Keratinocyte (primary cell): ENCODE results near the gene BOK. TPM values are rescaled to one million over a fixed set of nuclear protein-coding genes. Genes with fewer than 3 reads are reported as not detected.

ENCODE experiments used
- DNase-seq: peaks from one replicate; pipeline ENCODE4 v3.0.0-alpha.2; 2011; ENCODE audit warnings: low read depth, missing footprints, low spot score
- FAIRE-seq: peaks from 2 replicates; lab custom pipeline; 2011; peaks lifted over from hg19 to GRCh38; lab: Jason Lieb, UNC
- H2AFZ ChIP-seq: 2 replicates; pipeline ENCODE4 v1.6.0; 2012; ENCODE audit warnings: low read length, control low read depth, inconsistent platforms; ENCODE audit not compliant: control insufficient read depth
- H3K27ac ChIP-seq: 2 replicates; pipeline ENCODE4 v1.5.1; 2011; ENCODE audit warnings: low read length; ENCODE audit not compliant: control insufficient read depth, insufficient read depth
- H3K27me3 ChIP-seq: 3 replicates; pipeline ENCODE4 v1.6.0; 2011; ENCODE audit warnings: low read length; ENCODE audit not compliant: control insufficient read depth, insufficient read depth; ENCODE audit errors: extremely low read depth
- H3K36me3 ChIP-seq, 2 experiments: 2 replicates in 1 of 2; 3 replicates in 1 of 2; pipeline ENCODE4 v1.5.1; 2011; ENCODE audit warnings: low read length in 2 of 2, mild to moderate bottlenecking in 1 of 2; ENCODE audit not compliant: control insufficient read depth in 2 of 2, insufficient read depth in 2 of 2; ENCODE audit errors: extremely low read depth in 1 of 2
- H3K4me1 ChIP-seq: 3 replicates; pipeline ENCODE4 v1.5.1; 2011; ENCODE audit warnings: low read length; ENCODE audit not compliant: control insufficient read depth, insufficient read depth; ENCODE audit errors: extremely low read depth
- H3K4me2 ChIP-seq: 3 replicates; pipeline ENCODE4 v1.6.0; 2011; ENCODE audit warnings: low read depth, low read length; ENCODE audit not compliant: control insufficient read depth, insufficient read depth; ENCODE audit errors: extremely low read depth
- H3K4me3 ChIP-seq, 3 experiments: fragments of 200-600 bp in 1 of 3; sonication (generic) in 1 of 3; 2 replicates in 2 of 3; 3 replicates in 1 of 3; pipeline ENCODE4 v1.5.1; 2011 to 2016; ENCODE audit warnings: low read length in 3 of 3, mild to moderate bottlenecking in 3 of 3, control low read depth in 2 of 3, inconsistent platforms in 1 of 3, low read depth in 1 of 3, mixed read lengths in 1 of 3, mixed run types in 1 of 3, moderate library complexity in 1 of 3; ENCODE audit not compliant: control insufficient read depth in 2 of 3, insufficient read depth in 2 of 3; ENCODE audit errors: extremely low read depth in 1 of 3
- H3K79me2 ChIP-seq: 2 replicates; pipeline ENCODE4 v1.6.0; 2012; ENCODE audit warnings: low read length; ENCODE audit not compliant: control insufficient read depth, insufficient read depth
- H3K9ac ChIP-seq: 3 replicates; pipeline ENCODE4 v1.6.0; 2011; ENCODE audit warnings: low read length; ENCODE audit not compliant: control insufficient read depth, insufficient read depth; ENCODE audit errors: extremely low read depth
- H3K9me1 ChIP-seq: 3 replicates; pipeline ENCODE4 v1.6.0; 2011; ENCODE audit warnings: low read length; ENCODE audit not compliant: control insufficient read depth, insufficient read depth; ENCODE audit errors: extremely low read depth
- H3K9me3 ChIP-seq: 2 replicates; pipeline ENCODE4 v1.5.1; 2012; ENCODE audit warnings: low read depth, low read length; ENCODE audit not compliant: control insufficient read depth
- H4K20me1 ChIP-seq: 3 replicates; pipeline ENCODE4 v1.6.0; 2011; ENCODE audit warnings: low read length; ENCODE audit not compliant: control insufficient read depth, insufficient read depth; ENCODE audit errors: extremely low read depth
- CTCF ChIP-seq, 3 experiments: IDR thresholded peaks in 1 of 3; conservative IDR thresholded peaks in 1 of 3; optimal IDR thresholded peaks in 1 of 3; 2 replicates in 2 of 3; 3 replicates in 1 of 3; pipeline versions ENCODE3 to v1.5.1; 2011; ENCODE audit warnings: low read length in 3 of 3, mild to moderate bottlenecking in 3 of 3, moderate library complexity in 2 of 3, control low read depth in 1 of 3, inconsistent platforms in 1 of 3; ENCODE audit not compliant: insufficient read depth in 2 of 3; ENCODE audit errors: extremely low read depth in 1 of 3
- EZH2 ChIP-seq: IDR thresholded peaks from one replicate; pipeline ENCODE4 v1.6.1; 2012; ENCODE audit warnings: inconsistent platforms, mild to moderate bottlenecking, low read length, moderate library complexity
- dilution Hi-C: fragments of 300-500 bp; cut with MboI; formaldehyde crosslinking; loops from one replicate; pipeline ENCODE4 v1.7.0; 2020; ENCODE audit warnings: low sequenced_read_pairs; ENCODE audit not compliant: extremely low pct_ligation_motif_present
- polyA plus RNA-seq, 5 experiments: library from polyadenylated mRNA; depleted of rRNA in 3 of 5; stranded (reverse) in 3 of 5; stranded (forward) in 1 of 5; unstranded in 1 of 5; fragments of >200 nt; gene quantifications; 1 replicate in 1 of 5; 2 replicates in 3 of 5; 3 replicates in 1 of 5; pipeline versions ENCODE4 v1.2.1 to v1.2.3, GENCODE V29; 2011 to 2012; ENCODE audit warnings: missing spikeins in 2 of 5, low read depth in 1 of 5, low replicate concordance in 1 of 5

The BOK gene
- polyA plus RNA-seq, 1 donor (not counting 4 experiments of a cell fraction or from before 2014, with no cell fraction given), result 15.4 TPM

GRCh38 chr2:241514986-241515737 is 43.4 kb upstream of the BOK start:
- Histone ChIP-seq H3K27ac (no peak overlapping the region), H3K9me1 (no peaks in the 10 kb centered on the region), H3K4me1 (no peaks in the 10 kb centered on the region), H3K79me2 (no peaks in the 10 kb centered on the region), H3K9ac (no peak overlapping the region), H2AFZ (peak overlapping the region; percentile 30), H3K4me2 (no peak overlapping the region), H3K27me3 (no peaks in the 10 kb centered on the region), H4K20me1 (no peaks in the 10 kb centered on the region), H3K9me3 (no peaks in the 10 kb centered on the region), H3K36me3 (no peaks in the 10 kb centered on the region), H3K4me3 (no peak overlapping the region)
- DNase-seq (no peak), FAIRE-seq (no peak)
- dilution Hi-C loops, result no loop called here
- no peak for TF ChIP-seq CTCF (optimal IDR thresholded peaks at IDR 0.05 in 1 of 3, IDR thresholded peaks at IDR 0.05 in 1 of 3, conservative IDR thresholded peaks at IDR 0.05 in 1 of 3; ENCODE audit: extremely low read depth in 1 of 3, insufficient read depth in 2 of 3, low read length in 3 of 3)

- H2AFZ ChIP-seq, result no peak overlapping the region
- FAIRE-seq, result no peak
- dilution Hi-C loops, result no loop called here
These were observed 42.0 kb upstream of the BOK start for GRCh38 chr2:241516520-241516965.

More at GRCh38 chr2:241516520-241516965, 42.0 kb upstream of the BOK start:
- Histone ChIP-seq H4K20me1 (no peaks in the 10 kb centered on the region), H3K4me3 (no peak overlapping the region), H3K36me3 (no peaks in the 10 kb centered on the region), H3K27ac (no peak overlapping the region), H3K9me3 (no peaks in the 10 kb centered on the region), H3K9ac (no peak overlapping the region), H3K4me1 (no peaks in the 10 kb centered on the region), H3K27me3 (no peaks in the 10 kb centered on the region), H3K9me1 (no peaks in the 10 kb centered on the region), H3K4me2 (no peak overlapping the region), H3K79me2 (no peaks in the 10 kb centered on the region)
- no peak for TF ChIP-seq EZH2
- no peak for TF ChIP-seq CTCF (optimal IDR thresholded peaks at IDR 0.05 in 1 of 3, IDR thresholded peaks at IDR 0.05 in 1 of 3, conservative IDR thresholded peaks at IDR 0.05 in 1 of 3; ENCODE audit: extremely low read depth in 1 of 3, insufficient read depth in 2 of 3, low read length in 3 of 3)
- DNase-seq, result no peak
